Neuronal stem cell (in vitro differentiated cells): ENCODE data around the gene TEPSIN.

Experiments
- DNase-seq: peaks from one replicate; pipeline ENCODE4 v3.0.0-alpha.2; 2013; ENCODE audit warnings: low spot score
- H2AFZ ChIP-seq: one replicate; pipeline ENCODE4 v1.6.1; 2013; ENCODE audit warnings: mild to moderate bottlenecking, low read length, inconsistent platforms
- H2AK5ac ChIP-seq: 2 replicates; pipeline ENCODE4 v1.6.1; 2013; ENCODE audit warnings: low read depth, mild to moderate bottlenecking, inconsistent platforms, low read length, moderate library complexity, mixed read lengths
- H2BK120ac ChIP-seq: 2 replicates; pipeline ENCODE4 v1.6.1; 2013; ENCODE audit warnings: low read depth, mild to moderate bottlenecking, inconsistent platforms, low read length, moderate library complexity, mixed read lengths
- H2BK12ac ChIP-seq: one replicate; pipeline ENCODE4 v1.6.1; 2013; ENCODE audit warnings: low read length, inconsistent platforms
- H2BK15ac ChIP-seq: 2 replicates; pipeline ENCODE4 v1.6.1; 2013; ENCODE audit warnings: mild to moderate bottlenecking, low read length, inconsistent platforms, mixed read lengths
- H2BK5ac ChIP-seq: one replicate; pipeline ENCODE4 v1.6.1; 2013; ENCODE audit warnings: inconsistent platforms, mild to moderate bottlenecking, low read length, moderate library complexity
- H3K14ac ChIP-seq: one replicate; pipeline ENCODE4 v1.6.1; 2013; ENCODE audit warnings: low read length, inconsistent platforms
- H3K18ac ChIP-seq: 2 replicates; pipeline ENCODE4 v1.6.1; 2013; ENCODE audit warnings: low read length, inconsistent platforms
- H3K23ac ChIP-seq: 2 replicates; pipeline ENCODE4 v1.6.1; 2013; ENCODE audit warnings: low read depth, mild to moderate bottlenecking, mixed read lengths, low read length, inconsistent platforms; ENCODE audit not compliant: poor library complexity
- H3K27ac ChIP-seq: replicated peaks from 3 replicates; pipeline ENCODE4 v1.5.1; 2013; ENCODE audit warnings: low read length, inconsistent platforms
- H3K27me3 ChIP-seq, 3 experiments: 2 replicates each; pipeline ENCODE4 v1.6.1; 2013; ENCODE audit warnings: low read length in 3 of 3, mild to moderate bottlenecking in 2 of 3, inconsistent platforms in 1 of 3, low read depth in 1 of 3, mixed read lengths in 1 of 3, moderate library complexity in 1 of 3; ENCODE audit not compliant: control insufficient read depth in 3 of 3, insufficient read depth in 3 of 3
- H3K36me3 ChIP-seq, 2 donors: replicated peaks in 1 of 2; 2 replicates each; pipeline ENCODE4 v1.6.1; 2013; ENCODE audit warnings: low read length in 2 of 2; ENCODE audit not compliant: control insufficient read depth in 2 of 2, insufficient read depth in 2 of 2
- H3K4ac ChIP-seq: 2 replicates; pipeline ENCODE4 v1.6.1; 2013; ENCODE audit warnings: inconsistent platforms, mild to moderate bottlenecking, low read length, moderate library complexity
- H3K4me1 ChIP-seq, 2 donors: 1 replicate in 1 of 2; 2 replicates in 1 of 2; pipeline ENCODE4 v1.6.1; 2013; ENCODE audit warnings: low read length in 2 of 2, low read depth in 1 of 2; ENCODE audit not compliant: control insufficient read depth in 2 of 2, insufficient read depth in 1 of 2
- H3K4me2 ChIP-seq: one replicate; pipeline ENCODE4 v1.6.1; 2013; ENCODE audit warnings: mild to moderate bottlenecking, low read length, inconsistent platforms; ENCODE audit not compliant: insufficient read depth, poor library complexity, severe bottlenecking
- H3K4me3 ChIP-seq, 2 donors: 2 replicates each; pipeline ENCODE4 v1.5.1; 2013; ENCODE audit warnings: low read length in 2 of 2, mild to moderate bottlenecking in 2 of 2, inconsistent platforms in 1 of 2, moderate library complexity in 1 of 2
- H3K79me1 ChIP-seq: one replicate; pipeline ENCODE4 v1.6.1; 2013; ENCODE audit warnings: low read depth, mild to moderate bottlenecking, inconsistent platforms, low read length, moderate library complexity
- H3K9ac ChIP-seq: one replicate; pipeline ENCODE4 v1.6.1; 2013; ENCODE audit warnings: mild to moderate bottlenecking, low read depth, low read length, inconsistent platforms; ENCODE audit not compliant: poor library complexity
- H3K9me3 ChIP-seq, 2 donors: replicated peaks in 1 of 2; 2 replicates each; pipeline versions ENCODE3 to v1.6.1; 2013; ENCODE audit warnings: low read length in 2 of 2, mild to moderate bottlenecking in 2 of 2, inconsistent platforms in 1 of 2, low read depth in 1 of 2, mixed read lengths in 1 of 2, moderate library complexity in 1 of 2; ENCODE audit not compliant: control insufficient read depth in 2 of 2, insufficient read depth in 1 of 2
- H4K8ac ChIP-seq: one replicate; pipeline ENCODE4 v1.6.1; 2013; ENCODE audit warnings: low read depth, mild to moderate bottlenecking, inconsistent platforms, low read length, moderate library complexity
- H4K91ac ChIP-seq: one replicate; pipeline ENCODE4 v1.6.1; 2013; ENCODE audit warnings: low read length, low read depth, mild to moderate bottlenecking, inconsistent platforms; ENCODE audit not compliant: poor library complexity
- WGBS, 2 donors: extraction: QIAGEN DNeasy Blood & Tissue Kit; methylation state at CpG; one replicate each; pipeline ENCODE4 v1.1.7; 2013; ENCODE audit warnings: missing lambda C conversion rate in 2 of 2, mixed read lengths in 1 of 2; ENCODE audit not compliant: insufficient read length in 2 of 2, insufficient replicate concordance in 1 of 2; ENCODE audit errors: extremely low coverage in 2 of 2; 5-methylcytosine and 5-hydroxymethylcytosine counted together

The TEPSIN gene

DNA sequence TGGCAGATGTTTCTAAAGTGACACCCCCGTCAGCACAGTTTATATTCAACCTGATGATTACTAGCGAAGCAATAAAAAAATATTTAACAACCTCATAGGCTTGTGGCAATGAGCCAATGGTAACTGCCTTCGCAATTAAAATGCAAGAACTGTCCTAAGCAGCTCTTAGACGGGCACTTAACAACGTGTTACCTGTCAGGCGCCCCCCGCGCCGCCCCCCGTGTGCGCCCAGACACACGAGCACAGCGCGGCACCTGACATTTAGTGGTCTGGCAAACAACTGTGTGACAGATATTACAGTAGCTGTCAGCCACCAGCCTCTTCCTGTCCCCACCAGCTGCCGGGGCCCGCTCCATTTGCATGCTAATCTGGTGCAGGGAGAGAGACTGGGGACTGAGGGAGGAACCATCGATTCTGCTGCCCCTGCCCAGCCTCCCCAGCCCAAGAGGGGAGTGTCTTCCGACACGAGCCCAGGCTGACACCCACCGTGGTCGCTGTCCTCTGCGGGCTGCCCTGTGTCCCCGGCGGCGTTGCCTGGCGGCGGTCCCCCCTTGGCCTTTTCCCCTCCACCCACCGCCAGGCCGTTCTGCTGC lies 12.9 kb upstream of the TEPSIN start:
- no peak overlapping the region for H2BK12ac ChIP-seq
- no peak overlapping the region for H3K4ac ChIP-seq
- H3K4me3 ChIP-seq = no peak overlapping the region
- H2BK15ac ChIP-seq = no peak overlapping the region
- no peak overlapping the region for H3K23ac ChIP-seq
- no peak overlapping the region for H4K8ac ChIP-seq
- H2BK120ac ChIP-seq = no peak overlapping the region
- WGBS, 2 donors = no CpG with 5 or more reads among the region's 29 CpGs
- H2AK5ac ChIP-seq = peak overlapping the region; percentile 61
- H3K18ac ChIP-seq = peak overlapping the region; percentile 39
- H3K79me1 ChIP-seq = peaks cover 12% of the 10 kb centered on the region
- H3K9me3 ChIP-seq = peaks cover 0 to 2% of the 10 kb centered on the region in 2 donors
- H3K4me2 ChIP-seq = no peak overlapping the region
- H2BK5ac ChIP-seq = no peak overlapping the region
- peaks cover 7 to 16% of the 10 kb centered on the region in 2 donors for H3K36me3 ChIP-seq
- no peak for DNase-seq
- no peak overlapping the region for H4K91ac ChIP-seq
- H3K14ac ChIP-seq = no peak overlapping the region
- no peak overlapping the region for H3K9ac ChIP-seq
- no peak overlapping the region for H3K27ac ChIP-seq
- no peak overlapping the region for H2AFZ ChIP-seq
- peaks cover 2 to 21% of the 10 kb centered on the region in 2 donors for H3K4me1 ChIP-seq
- H3K27me3 ChIP-seq = no peaks in the 10 kb centered on the region

DNA sequence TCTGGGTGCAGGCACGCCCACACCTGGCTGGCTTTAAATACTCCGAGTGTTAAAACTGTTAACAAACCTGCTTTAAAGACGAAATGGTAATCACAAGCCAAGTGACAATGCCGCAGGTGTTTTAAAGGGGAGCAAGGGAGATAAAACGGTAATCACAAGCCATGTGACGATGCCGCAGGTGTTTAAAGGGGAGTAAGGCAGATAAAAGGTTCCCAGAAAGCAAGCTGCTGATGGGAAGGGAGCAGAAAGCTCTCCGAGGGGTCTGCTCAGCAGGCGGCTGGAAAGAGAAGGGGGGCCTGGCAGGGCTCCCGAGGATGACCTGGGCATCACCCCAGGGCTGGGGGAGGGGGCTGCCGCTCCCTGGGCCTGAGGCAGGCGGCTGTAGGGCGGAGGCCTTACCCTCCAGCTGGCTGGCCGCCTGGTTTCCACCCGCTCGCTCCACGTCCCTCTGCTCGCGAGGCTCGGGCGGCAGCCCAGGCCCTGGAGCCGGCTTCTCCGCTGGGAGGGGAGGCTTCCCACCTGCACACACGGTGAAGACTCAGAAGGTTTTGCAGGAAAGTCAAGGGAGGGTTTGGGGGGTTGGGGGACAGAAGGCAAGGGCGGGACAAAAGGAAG lies 12.3 kb upstream of the TEPSIN start:
- no peak overlapping the region for H2AK5ac ChIP-seq
- no peak overlapping the region for H2BK5ac ChIP-seq
- no peak overlapping the region for H3K18ac ChIP-seq
- WGBS, 2 donors = no CpG with 5 or more reads among the region's 25 CpGs
- no peak overlapping the region for H2BK120ac ChIP-seq
- H4K8ac ChIP-seq = no peak overlapping the region
- no peak overlapping the region for H3K4me3 ChIP-seq
- no peaks in the 10 kb centered on the region for H3K27me3 ChIP-seq
- H3K4ac ChIP-seq = no peak overlapping the region
- H2AFZ ChIP-seq = no peak overlapping the region
- peaks cover 8 to 16% of the 10 kb centered on the region in 2 donors for H3K36me3 ChIP-seq
- no peak overlapping the region for H2BK15ac ChIP-seq
- peaks cover 0 to 2% of the 10 kb centered on the region in 2 donors for H3K9me3 ChIP-seq
- no peak overlapping the region for H4K91ac ChIP-seq
- H3K9ac ChIP-seq = no peak overlapping the region
- H3K79me1 ChIP-seq = peaks cover 11% of the 10 kb centered on the region
- H3K4me1 ChIP-seq = peaks cover 2 to 21% of the 10 kb centered on the region in 2 donors
- no peak overlapping the region for H2BK12ac ChIP-seq
- DNase-seq = no peak
- no peak overlapping the region for H3K27ac ChIP-seq
- no peak overlapping the region for H3K14ac ChIP-seq
- H3K23ac ChIP-seq = no peak overlapping the region
- H3K4me2 ChIP-seq = no peak overlapping the region

DNA sequence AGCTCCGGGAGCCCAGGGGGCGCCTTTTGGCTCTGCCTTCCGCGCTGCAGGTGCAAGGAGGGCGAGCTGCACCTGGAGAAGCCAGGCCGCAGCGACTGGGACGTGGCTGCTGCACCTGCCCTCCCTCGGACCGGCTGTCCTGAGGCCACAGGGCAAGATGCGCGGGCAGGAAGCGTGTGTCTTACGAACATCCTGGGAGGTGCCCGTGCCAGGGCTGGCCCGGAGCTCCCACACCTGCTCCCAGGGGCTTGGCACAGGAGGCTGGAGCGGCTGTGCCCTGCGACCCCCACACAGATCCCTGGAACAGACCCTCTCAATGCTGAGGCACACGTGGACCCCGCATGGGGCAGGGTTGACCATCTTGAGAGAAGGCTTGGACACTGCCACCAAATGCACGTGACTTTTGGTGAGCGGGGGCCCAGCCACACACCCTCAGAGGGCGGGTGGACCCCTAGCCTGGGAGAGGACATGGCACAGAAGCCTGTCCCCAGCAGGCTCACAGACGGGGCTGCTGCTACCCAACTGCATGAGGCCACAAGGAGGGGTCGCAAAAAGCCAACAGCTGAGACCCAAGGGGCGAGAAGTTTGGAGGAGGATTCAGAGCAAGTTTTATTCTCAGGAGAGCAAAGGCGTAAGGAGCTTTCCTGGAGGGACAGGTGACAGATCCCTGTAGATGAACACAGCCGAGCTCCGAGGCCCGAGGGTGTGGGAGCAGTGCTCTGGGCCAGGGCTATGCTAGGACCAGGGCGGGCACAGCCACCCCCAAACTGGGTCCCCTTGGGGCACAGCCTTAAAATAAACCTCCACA lies 11.6 kb upstream of the TEPSIN start:
- no peaks in the 10 kb centered on the region for H3K27me3 ChIP-seq
- H2BK15ac ChIP-seq = no peak overlapping the region
- peaks cover 2 to 21% of the 10 kb centered on the region in 2 donors for H3K4me1 ChIP-seq
- H3K4me3 ChIP-seq = no peak overlapping the region
- H3K36me3 ChIP-seq = peaks cover 8 to 18% of the 10 kb centered on the region in 2 donors
- no peak overlapping the region for H4K8ac ChIP-seq
- DNase-seq = no peak
- H3K27ac ChIP-seq = no peak overlapping the region
- peaks cover 0 to 2% of the 10 kb centered on the region in 2 donors for H3K9me3 ChIP-seq
- H2AK5ac ChIP-seq = no peak overlapping the region
- H3K79me1 ChIP-seq = peaks cover 10% of the 10 kb centered on the region
- H3K4ac ChIP-seq = no peak overlapping the region
- H3K23ac ChIP-seq = peak overlapping the region; percentile 68
- WGBS, 2 donors = no CpG with 5 or more reads among the region's 31 CpGs
- no peak overlapping the region for H2AFZ ChIP-seq
- H2BK120ac ChIP-seq = no peak overlapping the region
- H3K18ac ChIP-seq = no peak overlapping the region
- no peak overlapping the region for H2BK12ac ChIP-seq
- H3K9ac ChIP-seq = no peak overlapping the region
- no peak overlapping the region for H3K14ac ChIP-seq
- H3K4me2 ChIP-seq = no peak overlapping the region
- no peak overlapping the region for H4K91ac ChIP-seq
- no peak overlapping the region for H2BK5ac ChIP-seq
